Fibroblast of lung (primary cell): ENCODE data around the gene MYMK.

ENCODE experiments used
- EZH2 ChIP-seq: IDR thresholded peaks from 2 replicates; pipeline ENCODE4 v1.5.1; 2012; ENCODE audit warnings: low read length, control low read depth, mild to moderate bottlenecking; ENCODE audit errors: missing control alignments
- TF ChIP-seq, protein P1 (sequence below), 2 donors: IDR thresholded peaks in 1 of 2; conservative IDR thresholded peaks in 1 of 2; 1 replicate in 1 of 2; 2 replicates in 1 of 2; pipeline ENCODE4 v1.5.1; 2011 to 2012; ENCODE audit warnings: low read length in 2 of 2, control low read depth in 1 of 2, inconsistent platforms in 1 of 2, low read depth in 1 of 2, mild to moderate bottlenecking in 1 of 2

DNA sequence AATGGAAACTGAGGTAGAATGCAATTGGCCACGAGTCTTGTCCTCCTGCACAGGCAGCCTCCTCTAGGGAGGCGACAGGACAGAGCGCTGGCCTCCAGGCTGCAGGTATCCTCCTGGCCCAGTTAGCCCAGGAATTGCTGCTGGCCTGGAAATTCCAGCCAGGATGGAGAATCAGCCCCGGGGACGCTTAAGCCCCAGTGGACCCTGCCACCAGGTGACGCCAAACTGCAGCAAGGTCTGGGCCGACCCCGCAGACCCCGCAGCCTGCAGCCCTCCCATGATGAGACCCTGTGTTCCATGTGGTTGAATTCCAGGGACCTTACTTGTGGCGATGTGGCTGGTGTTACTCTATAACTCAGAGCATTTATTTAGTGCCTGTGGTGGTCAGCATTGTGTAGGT lies 57.7 kb downstream of the MYMK start:
- TF ChIP-seq, protein P1, sequence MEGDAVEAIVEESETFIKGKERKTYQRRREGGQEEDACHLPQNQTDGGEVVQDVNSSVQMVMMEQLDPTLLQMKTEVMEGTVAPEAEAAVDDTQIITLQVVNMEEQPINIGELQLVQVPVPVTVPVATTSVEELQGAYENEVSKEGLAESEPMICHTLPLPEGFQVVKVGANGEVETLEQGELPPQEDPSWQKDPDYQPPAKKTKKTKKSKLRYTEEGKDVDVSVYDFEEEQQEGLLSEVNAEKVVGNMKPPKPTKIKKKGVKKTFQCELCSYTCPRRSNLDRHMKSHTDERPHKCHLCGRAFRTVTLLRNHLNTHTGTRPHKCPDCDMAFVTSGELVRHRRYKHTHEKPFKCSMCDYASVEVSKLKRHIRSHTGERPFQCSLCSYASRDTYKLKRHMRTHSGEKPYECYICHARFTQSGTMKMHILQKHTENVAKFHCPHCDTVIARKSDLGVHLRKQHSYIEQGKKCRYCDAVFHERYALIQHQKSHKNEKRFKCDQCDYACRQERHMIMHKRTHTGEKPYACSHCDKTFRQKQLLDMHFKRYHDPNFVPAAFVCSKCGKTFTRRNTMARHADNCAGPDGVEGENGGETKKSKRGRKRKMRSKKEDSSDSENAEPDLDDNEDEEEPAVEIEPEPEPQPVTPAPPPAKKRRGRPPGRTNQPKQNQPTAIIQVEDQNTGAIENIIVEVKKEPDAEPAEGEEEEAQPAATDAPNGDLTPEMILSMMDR (conservative IDR thresholded peaks at IDR 0.05 in 1 of 2, IDR thresholded peaks at IDR 0.05 in 1 of 2; ENCODE audit: low read depth in 1 of 2, low read length in 2 of 2): no peak
- TF ChIP-seq EZH2: no peak
